GM19324 (cell line): Measurements from ENCODE around the gene C19orf47.
A peak's percentile ranks its signal among the peaks of the same experiment; 100 is the strongest.

ENCODE experiments used
- ATAC-seq: cut with Tn5 transposase; IDR thresholded peaks from one replicate; pipeline ENCODE4 v1.9.1; 2021; ENCODE audit warnings: mild to moderate bottlenecking, moderate library complexity; ENCODE audit not compliant: unreplicated experiment, low FRiP score

The C19orf47 gene

DNA sequence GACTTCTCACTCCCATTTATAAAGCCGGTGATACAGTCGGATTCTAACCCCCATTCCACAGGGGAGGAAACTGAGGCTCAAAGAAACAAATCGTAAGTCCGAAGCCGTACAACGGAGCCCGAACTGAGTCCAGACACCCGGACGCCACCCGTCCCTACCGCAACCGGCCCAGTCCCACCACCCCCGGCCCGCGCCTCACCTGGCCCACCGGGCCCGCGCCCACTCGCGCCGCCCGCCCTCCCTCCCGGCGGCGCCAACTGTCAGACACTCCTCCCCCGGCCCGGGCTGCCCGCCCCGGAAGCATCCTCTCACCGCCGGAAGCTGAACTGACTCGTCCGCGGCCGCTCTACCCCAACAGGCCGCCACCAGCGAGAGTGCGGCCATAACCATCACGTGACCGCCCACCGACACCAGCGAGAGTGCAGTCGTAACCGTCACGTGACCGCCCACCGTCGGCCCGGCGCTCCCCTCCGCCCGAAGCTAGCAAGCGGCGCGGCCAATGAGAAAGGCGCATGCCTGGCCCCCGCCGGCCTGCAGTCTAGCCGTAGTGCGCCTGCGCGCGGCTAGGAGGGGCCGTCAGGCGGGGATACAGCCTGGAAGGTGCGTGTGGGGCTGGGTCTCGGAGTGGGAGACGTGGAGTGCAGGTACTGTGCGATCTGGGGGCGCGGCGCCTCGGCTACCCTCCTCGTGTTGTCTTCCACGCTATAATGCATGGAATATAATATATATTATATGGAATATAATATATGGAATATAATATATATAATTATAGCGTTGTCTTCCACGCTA, at the start of gene C19orf47, which contains the start of gene PLD3:
Gene C19orf47, minus strand, starts transcription at position 273 of the 789 bp plus-strand sequence. CDS start 6,540 bp downstream, outside the sequence.
Gene PLD3, plus strand, starts transcription at position 571 of the 789 bp plus-strand sequence. CDS start 17,789 bp downstream, outside the sequence.
- ATAC-seq: peak; percentile 98

- no peak for ATAC-seq
These were observed 49.3 kb upstream of the C19orf47 start for GRCh38 chr19:40397568-40397906.

DNA sequence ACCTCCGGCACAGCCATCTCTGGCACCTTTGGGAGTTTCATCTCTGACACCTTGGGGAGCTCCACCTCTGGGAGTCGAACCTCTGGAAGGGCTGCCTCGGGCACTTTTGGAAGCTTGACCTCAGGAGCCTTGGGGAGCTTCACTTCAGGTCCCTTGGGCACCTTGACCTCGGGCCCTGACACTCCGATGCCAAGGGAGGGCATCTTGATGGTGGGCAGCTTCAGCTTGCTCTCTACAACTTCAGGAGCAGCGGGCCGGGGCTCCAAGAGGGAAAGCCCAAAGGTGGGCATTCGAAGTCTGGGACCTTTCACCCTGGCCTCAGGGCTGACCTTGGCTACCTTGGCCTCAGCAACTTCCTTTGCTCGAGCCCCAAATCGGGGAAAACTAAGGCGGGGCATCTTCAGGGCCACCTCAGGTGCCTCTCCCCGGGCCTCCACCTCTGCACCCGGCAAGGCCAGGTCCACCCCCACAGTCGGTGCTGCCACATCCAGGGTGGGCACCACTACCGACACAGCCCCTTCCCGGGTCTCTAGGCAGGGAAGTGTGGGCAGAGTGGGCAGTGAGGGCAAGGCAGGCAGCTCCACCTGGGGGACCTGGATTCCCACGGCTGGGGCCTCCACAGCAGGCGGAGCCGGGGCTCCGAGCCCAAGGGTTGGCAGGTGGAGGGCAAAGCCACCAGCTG, 48.8 kb upstream of the C19orf47 start:
- no peak for ATAC-seq

DNA sequence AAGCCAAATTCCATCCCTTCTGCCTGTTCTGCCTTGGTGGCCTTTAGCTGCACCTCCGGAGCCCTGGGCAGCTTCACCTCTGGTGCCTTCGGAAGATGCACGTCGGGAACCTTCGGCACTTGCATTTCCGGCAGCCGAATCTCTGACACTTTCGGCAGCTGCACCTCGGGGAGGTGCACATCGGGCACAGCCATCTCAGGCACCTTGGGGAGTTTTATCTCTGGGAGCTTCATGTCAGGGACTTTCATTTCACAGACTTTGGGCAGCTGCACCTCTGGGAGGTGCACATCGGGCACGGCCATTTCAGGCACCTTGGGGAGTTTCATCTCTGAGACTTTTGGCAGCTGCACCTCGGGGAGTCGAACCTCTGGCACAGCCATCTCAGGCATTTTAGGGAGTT, 47.8 kb upstream of the C19orf47 start:
- ATAC-seq: no peak

- no peak for ATAC-seq
These were observed 46.6 kb upstream of the C19orf47 start for GRCh38 chr19:40394816-40395210.

- no peak for ATAC-seq
These were observed 46.0 kb upstream of the C19orf47 start for GRCh38 chr19:40393894-40394815.

DNA sequence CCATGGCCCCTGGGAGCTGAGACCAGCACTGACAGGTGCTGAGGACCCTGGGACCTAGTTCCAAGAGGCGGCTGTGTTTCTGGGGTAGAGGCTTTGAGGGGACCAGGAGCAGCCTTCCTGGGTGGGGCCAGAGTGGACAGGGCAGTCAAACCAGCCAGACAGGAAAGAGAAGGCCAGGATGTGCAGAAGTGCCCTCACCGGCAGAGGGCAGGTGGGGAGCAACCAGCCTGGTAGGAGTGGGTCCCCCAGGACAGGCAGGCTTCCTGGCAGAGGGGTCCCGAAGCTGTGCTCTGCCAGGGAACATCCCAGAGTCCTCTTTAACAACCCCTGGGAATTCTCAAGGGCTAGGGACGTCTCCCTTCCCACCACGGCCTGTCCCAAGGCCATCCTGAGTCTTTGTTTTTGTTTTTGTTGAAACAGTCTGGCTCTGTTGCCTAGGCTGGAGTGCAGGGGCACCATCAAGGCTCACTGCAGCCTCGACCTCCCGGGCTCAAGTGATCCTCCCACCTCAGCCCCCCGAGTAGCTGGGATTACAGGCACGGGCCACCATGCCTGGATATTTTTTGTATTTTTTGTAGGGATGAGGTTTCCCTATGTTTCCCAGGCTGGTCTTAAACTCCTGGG, 44.8 kb upstream of the C19orf47 start:
- ATAC-seq: no peak

GRCh38 chr19:40392123-40392522, 43.9 kb upstream of the C19orf47 start:
- ATAC-seq: no peak

GRCh38 chr19:40390084-40390742, 42.0 kb upstream of the C19orf47 start, which contains the start of gene HIPK4:
Gene HIPK4 (minus strand): TSS chr19:40390181. CDS start chr19:40389902, 279 bp downstream.
- no peak for ATAC-seq

- ATAC-seq: no peak
These were observed 41.3 kb upstream of the C19orf47 start for GRCh38 chr19:40389404-40390083.

DNA sequence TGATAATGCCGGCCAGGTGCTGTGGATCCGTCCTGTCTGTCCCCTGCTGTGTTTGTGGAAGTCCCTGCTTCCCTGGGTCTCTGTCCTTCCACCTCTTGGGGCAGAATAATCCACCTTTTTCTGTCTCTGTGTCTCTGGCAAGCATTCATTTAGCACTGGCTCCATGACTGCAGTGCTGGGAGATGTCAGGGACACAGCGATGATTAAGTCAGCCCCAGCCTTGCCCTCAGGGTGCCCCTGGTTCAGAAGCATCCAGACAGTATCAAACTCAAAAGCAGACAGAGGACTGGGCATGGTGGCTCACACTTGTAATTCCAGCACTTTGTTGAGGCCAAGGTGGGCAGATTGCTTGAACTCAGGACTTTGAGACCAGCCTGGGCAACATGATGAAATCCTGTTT, 40.3 kb upstream of the C19orf47 start:
- ATAC-seq: no peak

DNA sequence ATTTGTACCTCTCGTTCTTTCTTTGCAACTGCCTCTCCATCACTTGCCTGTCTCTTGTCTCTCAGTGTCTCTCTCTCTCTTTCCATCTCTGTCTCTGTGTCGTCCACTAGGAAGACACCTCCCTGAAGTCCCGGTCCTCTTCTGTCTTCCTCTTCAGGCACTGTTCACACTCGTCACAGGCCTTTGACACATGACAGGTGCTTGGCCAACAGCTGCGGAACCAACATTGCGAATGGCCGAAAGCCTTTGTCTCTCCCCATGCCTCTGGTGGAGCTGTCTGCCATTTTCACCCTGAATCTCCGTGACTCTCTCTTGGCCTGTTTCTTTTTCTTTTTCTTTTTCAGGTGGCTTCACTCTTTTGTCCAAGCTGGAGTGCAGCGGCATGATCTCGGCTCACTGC, 39.0 kb upstream of the C19orf47 start:
- no peak for ATAC-seq

DNA sequence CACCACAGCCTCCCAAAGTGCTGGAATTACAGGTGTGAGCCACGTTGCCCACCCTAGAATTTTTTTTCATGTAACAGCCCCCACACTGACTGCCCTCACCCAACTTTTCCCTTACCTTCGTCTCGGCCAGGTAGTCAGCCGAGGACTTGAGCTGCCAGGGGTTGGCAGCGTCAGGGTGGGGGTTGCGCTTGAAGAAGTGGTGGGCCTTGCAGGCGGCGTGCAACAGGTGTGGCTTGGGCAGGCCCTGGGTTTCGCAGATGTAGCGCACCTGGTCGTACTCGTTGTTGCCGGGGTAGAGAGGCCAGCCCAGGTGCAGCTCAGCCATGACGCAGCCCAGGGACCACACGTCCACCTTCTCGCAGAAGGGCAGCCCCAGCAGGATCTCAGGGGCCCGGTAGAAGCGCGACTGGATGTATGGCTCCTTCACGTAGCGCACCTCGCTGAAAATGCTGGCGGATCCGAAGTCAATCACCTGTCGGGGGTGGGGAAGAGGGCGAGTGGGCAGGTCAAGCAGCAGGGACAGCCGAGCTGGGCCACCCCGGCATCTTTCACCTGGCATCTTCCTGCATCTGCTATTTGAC, 35.6 kb upstream of the C19orf47 start:
- no peak for ATAC-seq

DNA sequence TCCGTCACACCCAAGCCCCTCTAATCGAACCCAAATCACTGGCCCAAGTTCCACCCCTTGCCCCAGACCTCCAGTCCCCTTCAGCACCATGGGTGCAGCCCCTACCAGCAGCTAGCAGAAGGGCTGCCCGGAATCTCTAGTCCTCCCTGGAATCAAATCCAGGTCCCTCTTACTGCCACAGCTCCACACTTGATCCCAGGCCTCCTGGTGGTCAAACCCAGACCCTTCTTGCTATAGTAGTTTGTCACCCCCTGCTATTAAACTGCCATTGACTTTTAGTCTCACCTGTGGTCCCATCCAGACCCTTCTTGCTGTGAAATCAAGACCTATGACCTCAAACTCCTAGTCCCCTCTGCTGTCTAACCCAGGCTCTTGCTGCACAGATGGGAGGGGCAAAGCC, 33.1 kb upstream of the C19orf47 start:
- no peak for ATAC-seq

- no peak for ATAC-seq
These were observed 32.2 kb upstream of the C19orf47 start for GRCh38 chr19:40380199-40381037.

DNA sequence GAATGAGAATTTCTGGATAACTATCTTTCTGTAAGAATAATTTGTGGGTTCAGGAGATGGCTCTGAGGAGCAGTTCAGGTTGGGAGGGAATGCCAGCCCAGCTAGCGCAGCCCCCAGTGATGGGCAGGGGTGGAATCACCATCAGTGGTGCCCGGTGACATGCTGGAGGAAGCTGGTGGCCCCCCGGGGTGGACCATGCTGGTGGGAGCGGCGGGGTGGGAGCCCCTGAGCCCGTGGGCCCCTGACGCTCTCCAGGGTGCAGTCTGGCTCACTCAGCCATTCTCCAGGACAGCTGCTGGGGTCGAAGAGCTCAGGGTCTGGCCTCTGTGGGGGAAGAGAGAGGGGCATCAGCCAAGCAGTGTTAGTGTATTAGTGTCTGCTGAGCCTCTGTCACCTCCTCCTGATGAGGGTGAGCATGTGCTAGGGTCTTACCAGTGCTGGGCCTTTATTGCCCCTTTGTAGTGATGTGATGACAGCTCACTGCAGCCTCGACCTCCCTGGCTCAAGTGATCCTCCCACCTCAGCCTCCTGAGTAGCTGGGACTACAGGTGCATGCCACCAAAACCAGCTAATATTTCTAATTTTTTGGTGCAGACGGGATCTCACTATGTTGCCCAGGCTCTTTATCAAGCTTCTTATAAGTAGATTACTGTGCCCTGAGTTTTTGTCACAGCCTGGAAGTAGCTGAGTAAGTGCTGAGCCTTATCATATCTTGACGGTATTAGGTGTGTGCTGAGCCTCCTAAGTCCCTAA, 31.4 kb upstream of the C19orf47 start:
- ATAC-seq: no peak

- ATAC-seq: no peak
These were observed 30.3 kb upstream of the C19orf47 start for GRCh38 chr19:40378509-40378908.
